Endothelial cell of umbilical vein (primary cell): Measurements from ENCODE around the gene STARD9. TPM values are rescaled to one million over a fixed set of nuclear protein-coding genes. Genes with fewer than 3 reads are reported as not detected.

Source experiments
- BruUV-seq: library from RNA; stranded (reverse); fragments of 400-500 nt; replicated peaks from 2 replicates; lab custom pipeline; 2021; lab: Mats Ljungman, UMichigan
- CTCF ChIA-PET: fragments of 300-600, 350-600 bp; sonication (Branson Sonifier 250); formaldehyde crosslinking; loops from one replicate; lab custom pipeline; 2021; ENCODE audit warnings: antibody characterized with exemption, inconsistent platforms; lab: Charles Lee
- POLR2A ChIA-PET: fragments of 300-600, 350-600 bp; sonication (Branson Sonifier 250); formaldehyde crosslinking; loops from one replicate; lab custom pipeline; 2021; ENCODE audit warnings: antibody characterized with exemption, inconsistent platforms; lab: Charles Lee
- DNase-seq: peaks from one replicate; pipeline ENCODE4 v3.0.0-alpha.2; 2011; ENCODE audit warnings: low read depth, low spot score
- FAIRE-seq: peaks from 2 replicates; lab custom pipeline; 2011; peaks lifted over from hg19 to GRCh38; lab: Jason Lieb, UNC
- H2AFZ ChIP-seq: 2 replicates; pipeline ENCODE4 v1.6.0; 2012; ENCODE audit warnings: low read depth, low read length, control low read depth, inconsistent platforms
- H3K27ac ChIP-seq: 2 replicates; pipeline ENCODE4 v1.5.1; 2011; ENCODE audit warnings: low read depth, mild to moderate bottlenecking, control low read depth, low read length, moderate library complexity; ENCODE audit not compliant: insufficient read depth
- H3K27me3 ChIP-seq, 2 experiments: 2 replicates each; pipeline versions ENCODE4 v1.6.0 to v1.6.1; 2011; ENCODE audit warnings: low read length in 2 of 2, mixed read lengths in 1 of 2; ENCODE audit not compliant: control insufficient read depth in 2 of 2, insufficient read depth in 2 of 2
- H3K36me3 ChIP-seq, 2 experiments: 2 replicates in 1 of 2; 3 replicates in 1 of 2; pipeline ENCODE4 v1.5.1; 2011; ENCODE audit warnings: low read length in 2 of 2, mild to moderate bottlenecking in 1 of 2, moderate library complexity in 1 of 2; ENCODE audit not compliant: control insufficient read depth in 2 of 2, insufficient read depth in 2 of 2; ENCODE audit errors: extremely low read depth in 1 of 2
- H3K4me1 ChIP-seq: 3 replicates; pipeline ENCODE4 v1.5.1; 2011; ENCODE audit warnings: mild to moderate bottlenecking, low read length; ENCODE audit not compliant: control insufficient read depth, insufficient read depth; ENCODE audit errors: extremely low read depth
- H3K4me2 ChIP-seq: 2 replicates; pipeline ENCODE4 v1.6.1; 2011; ENCODE audit warnings: low read length, control low read depth, mixed read lengths; ENCODE audit not compliant: insufficient read depth
- H3K4me3 ChIP-seq, 3 experiments: fragments of 200-600 bp in 1 of 3; sonication (generic), shearing (Covaris generic) in 1 of 3; replicated peaks in 1 of 3; 2 replicates each; pipeline ENCODE4 v1.5.1; 2011 to 2016; ENCODE audit warnings: control low read depth in 3 of 3, low read length in 3 of 3, mild to moderate bottlenecking in 2 of 3, inconsistent platforms in 1 of 3, low read depth in 1 of 3, moderate library complexity in 1 of 3; ENCODE audit not compliant: insufficient read depth in 1 of 3
- H3K79me2 ChIP-seq: 2 replicates; pipeline ENCODE4 v1.6.0; 2012; ENCODE audit warnings: low read length, inconsistent platforms; ENCODE audit not compliant: control insufficient read depth, insufficient read depth
- H3K9ac ChIP-seq: replicated peaks from 2 replicates; pipeline ENCODE3; 2011; ENCODE audit warnings: low read length, control low read depth; ENCODE audit not compliant: insufficient read depth; ENCODE audit errors: extremely low read depth
- H3K9me1 ChIP-seq: replicated peaks from 3 replicates; pipeline ENCODE4 v1.6.0; 2011; ENCODE audit warnings: mild to moderate bottlenecking, low read length; ENCODE audit not compliant: control insufficient read depth, insufficient read depth; ENCODE audit errors: extremely low read depth
- H3K9me3 ChIP-seq: replicated peaks from 2 replicates; pipeline ENCODE4 v1.5.1; 2012; ENCODE audit warnings: low read length, inconsistent platforms; ENCODE audit not compliant: control insufficient read depth, insufficient read depth
- H4K20me1 ChIP-seq: replicated peaks from 2 replicates; pipeline ENCODE3; 2011; ENCODE audit warnings: mild to moderate bottlenecking, low read length; ENCODE audit not compliant: control insufficient read depth, insufficient read depth; ENCODE audit errors: extremely low read depth
- CTCF ChIP-seq, 2 donors: IDR thresholded peaks; 1 replicate in 1 of 2; 2 replicates in 1 of 2; pipeline ENCODE4 v1.5.1; 2011; ENCODE audit warnings: low read length in 2 of 2, mild to moderate bottlenecking in 2 of 2, moderate library complexity in 2 of 2, control low read depth in 1 of 2, inconsistent platforms in 1 of 2, low read depth in 1 of 2; ENCODE audit not compliant: insufficient read depth in 1 of 2; ENCODE audit errors: extremely low read depth in 1 of 2
- EZH2 ChIP-seq: IDR thresholded peaks from 2 replicates; pipeline ENCODE4 v1.6.1; 2012; ENCODE audit warnings: borderline replicate concordance, low read depth, mild to moderate bottlenecking, moderate library complexity, low read length, inconsistent platforms; ENCODE audit not compliant: severe bottlenecking
- FOS ChIP-seq: IDR thresholded peaks from 2 replicates; pipeline ENCODE4 v1.6.1; 2011; ENCODE audit warnings: mild to moderate bottlenecking, low read length, moderate library complexity, borderline replicate concordance; ENCODE audit not compliant: insufficient read depth
- GATA2 ChIP-seq: IDR thresholded peaks from 2 replicates; pipeline ENCODE4 v1.7.0; 2011; ENCODE audit warnings: low read depth, mild to moderate bottlenecking, moderate library complexity, mixed read lengths, low read length; ENCODE audit not compliant: insufficient read length, insufficient read depth
- POLR2AphosphoS5 ChIP-seq: IDR thresholded peaks from 2 replicates; pipeline ENCODE4 v1.6.1; 2012; ENCODE audit warnings: low read depth, mild to moderate bottlenecking, control low read depth, low read length, moderate library complexity; ENCODE audit not compliant: insufficient read depth
- dilution Hi-C: fragments of 300-500 bp; cut with MboI; formaldehyde crosslinking; loops from one replicate; pipeline ENCODE4 v1.15.0; 2019; ENCODE audit warnings: low sequenced_read_pairs; ENCODE audit not compliant: extremely low pct_ligation_motif_present
- intact Hi-C: fragments of 100-400 bp; cut with micrococcal nuclease; formaldehyde crosslinking; loops from one replicate; pipeline ENCODE4 v1.10.0; 2022
- polyA plus RNA-seq, 4 experiments: library from polyadenylated mRNA; depleted of rRNA in 3 of 4; stranded (reverse) in 3 of 4; unstranded in 1 of 4; fragments of >200 nt; gene quantifications; 2 replicates each; pipeline versions ENCODE4 v1.2.1 to v1.2.3, GENCODE V29; 2011 to 2012; ENCODE audit warnings: missing spikeins in 1 of 4
- total RNA-seq: library from RNA; stranded (reverse); gene quantifications from 2 replicates; pipeline ENCODE4 v1.2.3, GENCODE V29; 2021

The STARD9 gene
- total and polyA plus RNA-seq, 2 donors (not counting 3 experiments of a cell fraction or from before 2014, with no cell fraction given), result 4.6 to 17.5 TPM

GRCh38 chr15:42604894-42605744 is 29.7 kb downstream of the STARD9 start:
- DNase-seq, result peak; percentile 81
- TSS peak; percentile 59 for BruUV-seq
- Histone ChIP-seq H3K27me3 (no peaks in the 10 kb centered on the region), H3K4me3 (peak overlapping the region in 1 of 3 experiments; percentile 8), H3K79me2 (no peaks in the 10 kb centered on the region), H3K9me3 (no peaks in the 10 kb centered on the region), H2AFZ (peak overlapping the region; percentile 6), H3K9me1 (no peaks in the 10 kb centered on the region), H3K36me3 (no peaks in the 10 kb centered on the region), H3K27ac (peak overlapping the region; percentile 53), H3K4me2 (peak overlapping the region; percentile 74), H3K4me1 (peaks cover 14% of the 10 kb centered on the region), H3K9ac (peak overlapping the region; percentile 1), H4K20me1 (no peaks in the 10 kb centered on the region)
- ChIA-PET POLR2A (no interaction called here), CTCF (interaction anchor here (0.7 to 2.1 kb wide), 9 partner anchors 9 to 114 kb away, joined by 3 to 10 read pairs (median 3); partner anchors contain the start of gene ZNF106)
- dilution Hi-C loops, result no loop called here
- FAIRE-seq, result peak; percentile 60
- no peak for TF ChIP-seq GATA2
- intact Hi-C loops, result loop anchor here (2.0 kb wide), 1 partner anchor 30 kb away; the partner anchor contains the start of gene STARD9

DNA sequence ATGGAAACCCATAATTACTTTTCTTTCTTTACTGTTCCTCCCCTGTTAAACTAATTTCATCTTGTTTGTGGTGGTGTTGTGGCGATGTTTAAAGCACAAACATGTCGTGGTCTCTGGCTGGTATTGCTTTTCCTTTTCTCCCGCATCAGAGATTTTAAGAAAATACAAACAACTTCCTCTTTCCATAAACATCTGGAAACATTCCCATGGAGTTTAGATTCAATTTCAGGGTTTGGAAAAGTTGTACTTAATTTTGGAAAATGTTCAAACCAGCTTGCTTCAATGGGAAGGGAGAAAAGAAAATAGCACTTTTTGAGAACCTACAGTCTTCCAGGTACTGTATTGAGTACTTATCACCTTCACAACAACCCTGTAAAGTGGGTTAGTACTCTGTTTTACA is 30.4 kb downstream of the STARD9 start:
- H3K36me3 ChIP-seq, result no peaks in the 10 kb centered on the region
- no peaks in the 10 kb centered on the region for H3K9me3 ChIP-seq
- DNase-seq (no peak), FAIRE-seq (peak; percentile 38)
- H2AFZ ChIP-seq, result no peak overlapping the region
- no peaks in the 10 kb centered on the region for H4K20me1 ChIP-seq
- H3K9ac ChIP-seq, result no peak overlapping the region
- CTCF ChIA-PET, result interaction anchor here (0.7 to 2.1 kb wide), 9 partner anchors 9 to 115 kb away, joined by 3 to 10 read pairs (median 3); partner anchors contain the start of gene ZNF106
- intact Hi-C loops (loop anchor here (2.0 kb wide), 1 partner anchor 31 kb away; the partner anchor contains the start of gene STARD9), dilution Hi-C loops (no loop called here)
- H3K27ac ChIP-seq, result peak overlapping the region; percentile 53
- H3K27me3 ChIP-seq, result no peaks in the 10 kb centered on the region
- H3K4me1 ChIP-seq, result peaks cover 14% of the 10 kb centered on the region
- no peak overlapping the region for H3K4me3 ChIP-seq
- POLR2A ChIA-PET, result no interaction called here
- H3K4me2 ChIP-seq, result no peak overlapping the region
- TF ChIP-seq CTCF (IDR thresholded peaks at IDR 0.05; ENCODE audit: extremely low read depth in 1 of 2, insufficient read depth in 1 of 2, low read depth in 1 of 2, low read length in 2 of 2), result no peak
- no peak for TF ChIP-seq POLR2AphosphoS5
- no peak for TF ChIP-seq EZH2
- no peak for TF ChIP-seq FOS
- H3K79me2 ChIP-seq, result no peaks in the 10 kb centered on the region
- no TSS peak for BruUV-seq
- H3K9me1 ChIP-seq, result no peaks in the 10 kb centered on the region
